ENCODE measurements around the gene SLC9B2.

DNA sequence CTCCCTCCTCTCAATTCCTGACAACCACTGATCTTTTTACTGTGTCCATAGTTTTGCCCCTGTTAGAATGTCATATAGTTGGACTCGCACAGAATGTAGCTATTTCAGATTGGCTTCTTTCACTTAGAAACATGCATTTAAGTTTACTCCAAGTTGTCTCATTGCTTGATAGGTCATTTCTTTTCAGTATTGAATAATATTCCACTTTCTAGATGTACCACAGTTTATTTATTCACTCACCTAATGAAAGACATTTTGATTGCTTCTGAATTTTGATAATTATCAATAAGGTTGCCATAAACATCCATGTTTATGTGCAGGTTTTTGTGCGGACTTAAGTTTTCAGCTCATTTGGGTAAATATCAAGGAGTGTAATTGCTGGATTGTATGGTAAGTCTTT, 95.6 kb downstream of the SLC9B2 start:
- TF ChIP-seq, protein P1, sequence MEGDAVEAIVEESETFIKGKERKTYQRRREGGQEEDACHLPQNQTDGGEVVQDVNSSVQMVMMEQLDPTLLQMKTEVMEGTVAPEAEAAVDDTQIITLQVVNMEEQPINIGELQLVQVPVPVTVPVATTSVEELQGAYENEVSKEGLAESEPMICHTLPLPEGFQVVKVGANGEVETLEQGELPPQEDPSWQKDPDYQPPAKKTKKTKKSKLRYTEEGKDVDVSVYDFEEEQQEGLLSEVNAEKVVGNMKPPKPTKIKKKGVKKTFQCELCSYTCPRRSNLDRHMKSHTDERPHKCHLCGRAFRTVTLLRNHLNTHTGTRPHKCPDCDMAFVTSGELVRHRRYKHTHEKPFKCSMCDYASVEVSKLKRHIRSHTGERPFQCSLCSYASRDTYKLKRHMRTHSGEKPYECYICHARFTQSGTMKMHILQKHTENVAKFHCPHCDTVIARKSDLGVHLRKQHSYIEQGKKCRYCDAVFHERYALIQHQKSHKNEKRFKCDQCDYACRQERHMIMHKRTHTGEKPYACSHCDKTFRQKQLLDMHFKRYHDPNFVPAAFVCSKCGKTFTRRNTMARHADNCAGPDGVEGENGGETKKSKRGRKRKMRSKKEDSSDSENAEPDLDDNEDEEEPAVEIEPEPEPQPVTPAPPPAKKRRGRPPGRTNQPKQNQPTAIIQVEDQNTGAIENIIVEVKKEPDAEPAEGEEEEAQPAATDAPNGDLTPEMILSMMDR (IDR thresholded peaks at IDR 0.05): no peak
- TF ChIP-seq, protein P2, sequence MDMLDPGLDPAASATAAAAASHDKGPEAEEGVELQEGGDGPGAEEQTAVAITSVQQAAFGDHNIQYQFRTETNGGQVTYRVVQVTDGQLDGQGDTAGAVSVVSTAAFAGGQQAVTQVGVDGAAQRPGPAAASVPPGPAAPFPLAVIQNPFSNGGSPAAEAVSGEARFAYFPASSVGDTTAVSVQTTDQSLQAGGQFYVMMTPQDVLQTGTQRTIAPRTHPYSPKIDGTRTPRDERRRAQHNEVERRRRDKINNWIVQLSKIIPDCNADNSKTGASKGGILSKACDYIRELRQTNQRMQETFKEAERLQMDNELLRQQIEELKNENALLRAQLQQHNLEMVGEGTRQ (IDR thresholded peaks at IDR 0.05): no peak
- TF ChIP-seq POLR2A (IDR thresholded peaks at IDR 0.05; ENCODE audit: low read length): no peak
- TF ChIP-seq CHD2 (IDR thresholded peaks at IDR 0.05; ENCODE audit: low read length, partially characterized antibody): no peak
- no peak for TF ChIP-seq EP300 (IDR thresholded peaks at IDR 0.05)
- no peak for TF ChIP-seq MAFK (IDR thresholded peaks at IDR 0.05; ENCODE audit: partially characterized antibody)
- no peak for TF ChIP-seq CBX2 (IDR thresholded peaks at IDR 0.05; ENCODE audit: borderline replicate concordance, low read depth)
- TF ChIP-seq KDM1A (IDR thresholded peaks at IDR 0.05; ENCODE audit: low read depth): no peak
- TF ChIP-seq SREBF2 (IDR thresholded peaks at IDR 0.05): no peak
- no peak for TF ChIP-seq JUN (IDR thresholded peaks at IDR 0.05)
